Raji (cell line): ENCODE results near the gene EYS.

ENCODE experiments used
- POLR2A ChIP-seq: IDR thresholded peaks from 2 replicates; pipeline ENCODE4 v1.6.1; 2011; ENCODE audit warnings: low read depth, low read length, control low read depth; ENCODE audit not compliant: insufficient read depth

Gene EYS

DNA sequence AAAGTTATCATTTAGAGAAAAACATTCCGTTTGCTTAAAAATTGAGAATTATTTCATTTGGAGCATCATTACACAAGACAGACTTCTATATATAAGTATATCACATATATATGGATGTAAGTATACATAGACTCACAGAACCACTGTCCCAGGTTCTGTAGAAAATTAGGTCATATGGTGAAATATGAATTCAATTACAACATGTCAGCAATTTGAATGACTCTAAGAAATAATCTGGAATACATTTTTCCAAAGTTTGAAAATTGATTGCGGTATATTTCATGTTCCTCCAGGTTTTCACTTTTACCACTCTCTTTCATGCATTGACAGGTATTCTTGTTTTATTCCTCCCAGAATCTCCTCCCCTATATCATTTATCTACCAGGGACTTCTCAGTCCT is 1179.1 kb downstream of the EYS start:
- TF ChIP-seq POLR2A, result no peak

DNA sequence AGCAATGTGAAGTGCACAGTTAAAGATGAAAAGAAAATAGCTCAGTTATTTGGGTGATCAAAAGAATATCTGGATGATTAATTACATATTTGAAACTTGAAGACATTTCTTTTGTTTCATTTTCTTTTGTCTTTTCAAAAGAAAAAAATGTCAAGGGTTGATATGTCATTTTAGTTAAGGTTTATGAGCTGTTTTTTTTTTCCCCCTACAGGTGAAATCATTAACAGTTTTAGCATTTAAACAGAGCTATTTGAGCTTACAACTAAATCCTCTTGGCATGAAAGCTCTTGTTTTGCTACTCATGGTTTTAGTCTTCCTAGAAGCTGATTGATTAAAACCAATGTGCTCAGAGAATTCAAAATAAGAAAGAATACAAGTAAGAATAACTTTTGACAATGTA is 1184.2 kb downstream of the EYS start:
- no peak for TF ChIP-seq POLR2A

GRCh38 chr6:64520050-64520449 is 1187.0 kb downstream of the EYS start:
- no peak for TF ChIP-seq POLR2A

DNA sequence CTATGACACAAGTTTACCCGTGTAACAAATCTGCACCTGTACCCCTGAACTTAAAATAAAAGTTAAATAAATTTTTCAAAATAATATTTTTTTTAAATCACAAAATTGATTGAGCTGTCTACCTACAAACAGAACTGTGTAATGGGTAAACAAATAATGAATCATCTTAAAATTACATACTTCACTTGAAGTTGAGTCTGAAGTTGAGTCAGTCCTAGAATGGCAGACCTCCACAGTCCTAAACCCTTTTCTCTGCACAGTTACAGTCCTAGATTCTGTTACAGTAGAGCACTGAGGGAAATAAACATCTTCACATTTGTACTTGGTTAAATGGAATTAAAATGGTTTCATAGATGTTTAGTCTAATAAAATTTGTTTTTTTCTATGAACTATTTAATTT is 1190.6 kb downstream of the EYS start:
- TF ChIP-seq POLR2A, result no peak

DNA sequence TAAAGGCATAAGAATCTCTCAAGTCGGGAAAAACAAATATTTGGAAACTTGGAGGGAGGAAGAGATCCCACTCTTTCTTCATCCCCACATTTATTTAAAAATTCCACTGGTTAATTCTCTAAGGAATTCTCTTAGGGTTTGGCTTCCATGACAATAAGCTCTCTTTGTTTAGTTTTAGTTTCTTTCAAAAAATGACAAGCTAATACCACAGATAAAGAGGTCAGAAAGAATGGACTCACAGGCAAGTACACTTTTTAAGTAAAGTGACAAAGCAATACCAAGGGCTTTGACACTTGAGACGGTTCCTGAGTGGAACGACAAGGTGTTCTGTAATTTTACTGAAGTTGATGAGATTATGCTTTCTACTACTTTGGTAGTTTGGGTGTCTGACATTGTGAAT is 1199.4 kb downstream of the EYS start:
- no peak for TF ChIP-seq POLR2A

GRCh38 chr6:64505312-64505711 is 1201.7 kb downstream of the EYS start:
- TF ChIP-seq POLR2A, result no peak

DNA sequence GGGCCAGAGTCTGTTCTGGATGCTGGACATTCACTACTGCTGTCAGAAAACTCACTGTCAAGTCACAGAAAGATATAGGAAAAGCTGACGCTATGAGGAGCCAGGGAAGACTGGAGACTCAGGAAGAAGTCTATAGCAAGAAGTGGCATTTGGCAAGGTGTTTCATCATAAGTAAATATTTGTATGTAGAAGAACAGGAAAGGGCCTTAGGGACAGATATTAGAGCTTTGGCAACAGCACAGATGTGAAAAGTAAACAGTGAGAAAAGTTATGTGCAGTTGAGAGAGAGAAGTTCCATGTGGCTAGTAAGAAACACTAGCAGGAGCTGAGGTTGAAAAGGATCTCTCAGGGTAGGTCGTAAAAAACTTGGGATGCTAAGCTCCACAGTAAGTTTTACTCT is 1202.5 kb downstream of the EYS start:
- no peak for TF ChIP-seq POLR2A

DNA sequence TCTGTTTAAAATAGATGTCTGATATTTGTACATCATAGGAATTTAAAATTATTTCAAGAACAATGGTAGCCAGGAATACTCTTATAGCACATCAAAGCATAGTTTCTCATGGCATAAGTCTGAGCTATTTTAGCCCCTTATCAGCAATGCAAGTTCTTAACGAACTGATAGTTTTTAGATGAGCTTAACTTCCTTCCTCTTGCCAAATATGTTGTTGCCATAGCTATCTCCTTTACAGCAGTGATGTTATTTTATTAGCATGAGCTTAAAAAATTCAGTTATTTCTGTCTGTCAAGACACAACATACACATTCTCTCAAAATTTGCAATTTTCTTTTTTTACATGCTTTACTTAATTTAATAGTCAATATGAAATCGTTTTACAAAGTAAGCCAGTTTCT is 1204.2 kb downstream of the EYS start:
- TF ChIP-seq POLR2A, result no peak

DNA sequence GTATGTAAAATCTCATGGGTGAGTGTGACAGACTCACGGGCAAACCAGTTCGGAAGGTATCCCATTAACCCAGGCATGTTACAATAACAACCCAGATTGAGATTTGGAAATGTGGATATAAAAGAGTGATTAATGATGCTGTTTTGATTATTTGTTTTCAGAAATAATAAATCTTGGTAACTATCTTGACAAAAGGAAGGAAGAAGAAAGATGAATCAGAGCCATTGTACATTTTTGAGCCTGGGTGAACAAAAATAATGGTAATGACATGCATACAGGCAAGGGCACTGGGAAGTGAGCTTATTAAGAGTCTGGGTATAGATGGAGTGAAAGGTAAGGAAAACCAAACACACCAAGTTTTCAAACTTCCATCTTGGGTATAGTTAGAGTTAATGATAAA is 1209.4 kb downstream of the EYS start:
- no peak for TF ChIP-seq POLR2A

DNA sequence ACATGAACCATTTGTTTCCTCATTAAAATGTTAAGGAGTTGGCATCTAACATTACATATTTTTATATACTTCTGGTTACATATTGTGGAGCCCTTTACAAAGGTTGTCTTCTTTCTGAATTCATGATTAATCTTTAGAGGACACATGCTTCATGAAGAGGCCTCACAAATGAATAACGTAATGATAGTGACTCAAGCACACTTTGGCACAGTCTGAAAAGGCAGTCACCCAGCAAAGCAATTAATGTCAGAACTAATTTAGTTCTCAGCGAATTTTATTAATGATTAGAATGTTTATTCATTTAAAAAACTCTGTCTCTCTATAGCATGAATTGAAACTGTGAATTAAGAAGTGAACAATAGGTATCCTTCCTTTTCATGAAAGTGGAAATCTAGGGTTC is 1217.3 kb downstream of the EYS start:
- TF ChIP-seq POLR2A, result no peak

GRCh38 chr6:64486578-64487351 is 1220.3 kb downstream of the EYS start:
- no peak for TF ChIP-seq POLR2A

GRCh38 chr6:64483956-64484499 is 1223.0 kb downstream of the EYS start:
- no peak for TF ChIP-seq POLR2A

GRCh38 chr6:64482631-64483030 is 1224.4 kb downstream of the EYS start:
- no peak for TF ChIP-seq POLR2A

DNA sequence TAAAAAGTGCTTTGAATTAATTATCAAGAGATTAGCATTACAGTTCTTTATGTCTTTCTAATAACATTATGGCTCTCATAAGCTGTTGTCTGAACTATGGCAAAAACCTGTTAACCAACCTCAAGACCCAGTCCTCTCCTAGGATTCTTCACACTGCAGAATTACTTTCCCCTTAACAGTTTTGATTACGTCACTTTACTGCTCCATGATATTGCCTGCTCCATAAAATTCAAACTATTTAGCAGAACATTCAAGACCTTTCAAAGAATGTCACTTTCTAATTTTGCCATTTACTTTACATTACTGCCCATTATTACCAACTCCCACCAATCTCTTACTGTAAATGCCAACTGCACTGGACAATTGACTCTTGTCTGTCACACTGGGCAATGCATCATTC is 1227.9 kb downstream of the EYS start:
- TF ChIP-seq POLR2A, result no peak

GRCh38 chr6:64477391-64477790 is 1229.6 kb downstream of the EYS start:
- TF ChIP-seq POLR2A, result no peak

DNA sequence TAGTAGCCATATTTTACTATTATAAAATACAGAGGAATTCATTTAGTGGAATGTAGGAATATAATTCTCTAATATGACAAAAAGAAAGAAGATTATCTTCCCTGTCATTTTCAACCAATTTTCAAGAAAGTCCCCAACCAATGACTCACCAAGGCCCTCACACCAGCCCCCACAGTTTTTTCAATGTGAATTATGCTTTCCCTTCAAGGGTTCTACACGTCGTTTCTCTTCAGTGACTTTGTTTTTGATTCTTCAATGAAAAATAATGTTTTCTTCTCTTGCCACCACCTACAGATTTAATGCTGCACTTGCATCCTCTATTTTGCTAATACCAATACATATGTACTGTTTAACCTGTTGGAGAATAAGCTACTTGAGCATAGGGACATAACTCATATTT is 1230.1 kb downstream of the EYS start:
- no peak for TF ChIP-seq POLR2A

- no peak for TF ChIP-seq POLR2A
These were observed 1239.4 kb downstream of the EYS start for GRCh38 chr6:64467656-64468055.
